Stimulated activated memory B cell treated with anti-CD40 and anti-IgM and Interleukin-4, amounts not matched to agents 10 μg/mL and 1 μg/mL and 100 μg/mL, for 72 hours (primary cell): ENCODE measurements around the gene DOCK2.

Source experiments
- ATAC-seq: fragments of 150-1000 bp; cut with Tn5 transposase; 2 replicates; pipeline ENCODE4 v1.10.0; 2021
- H3K27ac Mint-ChIP-seq: one replicate; pipeline ENCODE4 v1.8.0; 2022; ENCODE audit warnings: mild to moderate bottlenecking, mixed read lengths
- H3K27me3 Mint-ChIP-seq: one replicate; pipeline ENCODE4 v1.8.0; 2022; ENCODE audit warnings: mixed read lengths
- H3K36me3 Mint-ChIP-seq: one replicate; pipeline ENCODE4 v1.8.0; 2022; ENCODE audit warnings: mixed read lengths
- H3K4me1 Mint-ChIP-seq: one replicate; pipeline ENCODE4 v1.8.0; 2022; ENCODE audit warnings: mixed read lengths
- H3K4me3 Mint-ChIP-seq: one replicate; pipeline ENCODE4 v1.8.0; 2022; ENCODE audit warnings: mild to moderate bottlenecking, moderate library complexity, mixed read lengths
- H3K9me3 Mint-ChIP-seq: one replicate; pipeline ENCODE4 v1.8.0; 2022; ENCODE audit warnings: mixed read lengths

The DOCK2 gene

GRCh38 chr5:170059221-170059620, 422.1 kb downstream of the DOCK2 start:
- Mint-ChIP-seq H3K4me1 (no peaks in the 10 kb centered on the region), H3K27me3 (no peaks in the 10 kb centered on the region), H3K27ac (no peak overlapping the region), H3K9me3 (peaks cover 4% of the 10 kb centered on the region), H3K4me3 (no peak overlapping the region), H3K36me3 (peaks cover 95% of the 10 kb centered on the region)
- no peak for ATAC-seq

GRCh38 chr5:170067152-170067551, 430.1 kb downstream of the DOCK2 start:
- Mint-ChIP-seq H3K27ac (peak overlapping the region; percentile 43), H3K36me3 (peaks cover 87% of the 10 kb centered on the region), H3K4me3 (no peak overlapping the region), H3K4me1 (no peaks in the 10 kb centered on the region), H3K9me3 (peaks cover 3% of the 10 kb centered on the region), H3K27me3 (no peaks in the 10 kb centered on the region)
- peak; percentile 53 for ATAC-seq

- H3K27ac Mint-ChIP-seq, result peak overlapping the region; percentile 43
- peaks cover 82% of the 10 kb centered on the region for H3K36me3 Mint-ChIP-seq
- H3K9me3 Mint-ChIP-seq, result peaks cover 3% of the 10 kb centered on the region
- no peaks in the 10 kb centered on the region for H3K4me1 Mint-ChIP-seq
- no peak overlapping the region for H3K4me3 Mint-ChIP-seq
- peak; percentile 34 for ATAC-seq
- H3K27me3 Mint-ChIP-seq, result no peaks in the 10 kb centered on the region
Observed at GRCh38 chr5:170067574-170068170, 430.6 kb downstream of the DOCK2 start.

- no peak overlapping the region for H3K4me3 Mint-ChIP-seq
- no peak for ATAC-seq
- H3K27ac Mint-ChIP-seq, result no peak overlapping the region
- H3K27me3 Mint-ChIP-seq, result no peaks in the 10 kb centered on the region
- H3K4me1 Mint-ChIP-seq, result no peaks in the 10 kb centered on the region
- H3K36me3 Mint-ChIP-seq, result peaks cover 83% of the 10 kb centered on the region
- H3K9me3 Mint-ChIP-seq, result peaks cover 3% of the 10 kb centered on the region
Observed at GRCh38 chr5:170069512-170069911, 432.4 kb downstream of the DOCK2 start.

- Mint-ChIP-seq H3K36me3 (peaks cover 84% of the 10 kb centered on the region), H3K27ac (no peak overlapping the region), H3K27me3 (no peaks in the 10 kb centered on the region), H3K4me1 (no peaks in the 10 kb centered on the region), H3K4me3 (no peak overlapping the region), H3K9me3 (peaks cover 3% of the 10 kb centered on the region)
- no peak for ATAC-seq
Observed at GRCh38 chr5:170070556-170071412, 433.7 kb downstream of the DOCK2 start.

- Mint-ChIP-seq H3K4me3 (no peak overlapping the region), H3K4me1 (no peaks in the 10 kb centered on the region), H3K36me3 (peaks cover 89% of the 10 kb centered on the region), H3K9me3 (peaks cover 3% of the 10 kb centered on the region), H3K27me3 (no peaks in the 10 kb centered on the region), H3K27ac (no peak overlapping the region)
- no peak for ATAC-seq
Observed at GRCh38 chr5:170071748-170072147, 434.7 kb downstream of the DOCK2 start.

- Mint-ChIP-seq H3K9me3 (no peaks in the 10 kb centered on the region), H3K4me3 (no peak overlapping the region), H3K4me1 (no peaks in the 10 kb centered on the region), H3K27me3 (no peaks in the 10 kb centered on the region), H3K36me3 (peaks cover 89% of the 10 kb centered on the region), H3K27ac (no peak overlapping the region)
- no peak for ATAC-seq
Observed at GRCh38 chr5:170075696-170076095, 438.6 kb downstream of the DOCK2 start.

GRCh38 chr5:170076211-170076610, 439.1 kb downstream of the DOCK2 start:
- Mint-ChIP-seq H3K4me1 (no peaks in the 10 kb centered on the region), H3K27ac (no peak overlapping the region), H3K27me3 (no peaks in the 10 kb centered on the region), H3K36me3 (peaks cover 89% of the 10 kb centered on the region), H3K4me3 (no peak overlapping the region), H3K9me3 (no peaks in the 10 kb centered on the region)
- no peak for ATAC-seq

- no peaks in the 10 kb centered on the region for H3K4me1 Mint-ChIP-seq
- H3K9me3 Mint-ChIP-seq, result no peaks in the 10 kb centered on the region
- H3K27ac Mint-ChIP-seq, result no peak overlapping the region
- H3K27me3 Mint-ChIP-seq, result no peaks in the 10 kb centered on the region
- no peak overlapping the region for H3K4me3 Mint-ChIP-seq
- peaks cover 89% of the 10 kb centered on the region for H3K36me3 Mint-ChIP-seq
- ATAC-seq, result no peak
Observed at GRCh38 chr5:170076739-170077138, 439.7 kb downstream of the DOCK2 start.

GRCh38 chr5:170077526-170077925, 440.5 kb downstream of the DOCK2 start:
- no peaks in the 10 kb centered on the region for H3K9me3 Mint-ChIP-seq
- peaks cover 95% of the 10 kb centered on the region for H3K36me3 Mint-ChIP-seq
- H3K27ac Mint-ChIP-seq, result no peak overlapping the region
- no peaks in the 10 kb centered on the region for H3K4me1 Mint-ChIP-seq
- no peak overlapping the region for H3K4me3 Mint-ChIP-seq
- no peak for ATAC-seq
- no peaks in the 10 kb centered on the region for H3K27me3 Mint-ChIP-seq

- H3K36me3 Mint-ChIP-seq, result peaks cover 95% of the 10 kb centered on the region
- no peaks in the 10 kb centered on the region for H3K27me3 Mint-ChIP-seq
- no peaks in the 10 kb centered on the region for H3K9me3 Mint-ChIP-seq
- H3K27ac Mint-ChIP-seq, result no peak overlapping the region
- no peaks in the 10 kb centered on the region for H3K4me1 Mint-ChIP-seq
- H3K4me3 Mint-ChIP-seq, result no peak overlapping the region
- ATAC-seq, result no peak
Observed at GRCh38 chr5:170078458-170078857, 441.4 kb downstream of the DOCK2 start.

- no peaks in the 10 kb centered on the region for H3K27me3 Mint-ChIP-seq
- peaks cover 95% of the 10 kb centered on the region for H3K36me3 Mint-ChIP-seq
- ATAC-seq, result no peak
- H3K9me3 Mint-ChIP-seq, result no peaks in the 10 kb centered on the region
- H3K4me3 Mint-ChIP-seq, result no peak overlapping the region
- no peak overlapping the region for H3K27ac Mint-ChIP-seq
- no peaks in the 10 kb centered on the region for H3K4me1 Mint-ChIP-seq
Observed at GRCh38 chr5:170078931-170079330, 441.9 kb downstream of the DOCK2 start.

GRCh38 chr5:170080217-170080616, 443.1 kb downstream of the DOCK2 start:
- no peaks in the 10 kb centered on the region for H3K4me1 Mint-ChIP-seq
- no peaks in the 10 kb centered on the region for H3K9me3 Mint-ChIP-seq
- no peak for ATAC-seq
- H3K36me3 Mint-ChIP-seq, result peaks cover 95% of the 10 kb centered on the region
- no peak overlapping the region for H3K4me3 Mint-ChIP-seq
- no peak overlapping the region for H3K27ac Mint-ChIP-seq
- no peaks in the 10 kb centered on the region for H3K27me3 Mint-ChIP-seq

GRCh38 chr5:170080786-170081445, 443.8 kb downstream of the DOCK2 start:
- H3K36me3 Mint-ChIP-seq, result peaks cover 95% of the 10 kb centered on the region
- no peaks in the 10 kb centered on the region for H3K9me3 Mint-ChIP-seq
- no peaks in the 10 kb centered on the region for H3K27me3 Mint-ChIP-seq
- H3K4me1 Mint-ChIP-seq, result no peaks in the 10 kb centered on the region
- no peak overlapping the region for H3K4me3 Mint-ChIP-seq
- H3K27ac Mint-ChIP-seq, result no peak overlapping the region
- ATAC-seq, result no peak

GRCh38 chr5:170081616-170082015, 444.5 kb downstream of the DOCK2 start:
- Mint-ChIP-seq H3K4me3 (no peak overlapping the region), H3K27ac (no peak overlapping the region), H3K27me3 (no peaks in the 10 kb centered on the region), H3K36me3 (peaks cover 96% of the 10 kb centered on the region), H3K4me1 (no peaks in the 10 kb centered on the region), H3K9me3 (no peaks in the 10 kb centered on the region)
- ATAC-seq, result no peak

- Mint-ChIP-seq H3K4me1 (no peaks in the 10 kb centered on the region), H3K27ac (no peak overlapping the region)
- no peak for ATAC-seq
Observed at GRCh38 chr5:170082701-170083100, 445.6 kb downstream of the DOCK2 start.

More at GRCh38 chr5:170082701-170083100, 445.6 kb downstream of the DOCK2 start:
- H3K36me3 Mint-ChIP-seq, result peaks cover 93% of the 10 kb centered on the region
- H3K4me3 Mint-ChIP-seq, result no peak overlapping the region
- no peaks in the 10 kb centered on the region for H3K27me3 Mint-ChIP-seq
- H3K9me3 Mint-ChIP-seq, result no peaks in the 10 kb centered on the region
